GM18502 (cell line): ENCODE data around the gene CPB2.
A peak's percentile ranks its signal among the peaks of the same experiment; 100 is the strongest.

Experiments used
- ATAC-seq: cut with Tn5 transposase; IDR thresholded peaks from one replicate; pipeline ENCODE4 v1.9.1; 2021; ENCODE audit warnings: mild to moderate bottlenecking; ENCODE audit not compliant: unreplicated experiment, poor library complexity

The CPB2 gene

GRCh38 chr13:46053162-46054012 lies 51.4 kb downstream of the CPB2 start:
- ATAC-seq = no peak

- peak; percentile 99 for ATAC-seq
These were observed 52.3 kb downstream of the CPB2 start, which contains the start of gene ZC3H13 for GRCh38 chr13:46052319-46053161. ZC3H13 (minus strand) TSS chr13:46052746; CDS start chr13:46045507, 7,239 bp downstream.

DNA sequence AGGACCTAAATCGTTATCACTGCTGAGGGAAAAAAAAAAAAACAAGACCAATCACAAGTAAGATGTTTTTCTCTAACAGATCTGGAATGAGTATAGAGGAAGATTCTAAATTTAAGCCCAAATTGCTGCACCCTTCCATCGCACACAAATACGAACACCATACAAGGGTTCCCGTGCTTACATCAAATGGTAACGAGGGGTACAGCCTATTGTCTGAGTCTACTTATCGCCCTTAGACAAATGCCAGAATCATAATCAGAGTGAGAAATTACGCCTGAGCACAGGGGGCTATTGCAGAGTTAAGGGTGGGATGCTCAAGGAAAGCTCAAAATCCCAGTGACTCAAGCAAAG lies 52.9 kb downstream of the CPB2 start:
- ATAC-seq = peak; percentile 1

- no peak for ATAC-seq
These were observed 54.1 kb downstream of the CPB2 start for GRCh38 chr13:46050771-46051170.

DNA sequence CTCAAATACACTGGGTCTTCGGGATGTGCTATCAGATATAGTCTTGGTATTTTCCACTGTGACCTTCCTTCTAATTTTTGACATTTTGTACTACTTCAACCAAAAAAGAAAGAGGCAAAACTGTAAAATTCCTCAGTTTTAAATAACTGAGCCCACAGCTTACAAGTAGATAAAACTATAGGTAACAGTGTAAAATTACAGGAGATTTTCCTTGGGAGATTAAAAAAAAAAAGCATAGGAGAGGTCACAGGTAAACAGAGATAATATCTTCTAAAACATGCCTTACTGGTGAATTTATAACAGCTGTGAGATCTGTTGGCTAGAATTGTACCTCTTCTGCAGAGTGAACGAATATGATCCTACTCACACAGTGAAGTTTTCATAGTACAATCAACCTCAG lies 59.4 kb downstream of the CPB2 start:
- no peak for ATAC-seq

GRCh38 chr13:46043647-46044046 lies 61.2 kb downstream of the CPB2 start:
- no peak for ATAC-seq

DNA sequence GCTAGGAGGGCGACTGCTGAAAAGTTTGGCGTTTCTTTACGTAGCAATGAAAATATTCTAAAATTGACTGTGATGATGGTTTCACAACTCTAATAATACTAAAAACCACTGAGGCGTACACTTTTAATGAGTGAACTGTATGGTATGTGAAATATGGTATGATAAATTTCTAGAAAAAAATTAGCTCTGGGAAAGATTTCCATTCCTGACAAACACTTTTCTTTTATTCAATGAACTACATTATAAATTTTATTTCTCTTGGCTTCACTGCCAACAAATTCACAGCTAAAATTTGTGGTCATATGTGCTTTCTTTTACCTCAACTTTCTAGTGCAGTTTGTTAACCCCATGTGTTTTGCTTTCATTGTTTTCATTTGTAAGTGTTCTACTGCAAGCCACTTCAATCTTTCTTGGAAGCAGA lies 63.4 kb downstream of the CPB2 start:
- no peak for ATAC-seq

DNA sequence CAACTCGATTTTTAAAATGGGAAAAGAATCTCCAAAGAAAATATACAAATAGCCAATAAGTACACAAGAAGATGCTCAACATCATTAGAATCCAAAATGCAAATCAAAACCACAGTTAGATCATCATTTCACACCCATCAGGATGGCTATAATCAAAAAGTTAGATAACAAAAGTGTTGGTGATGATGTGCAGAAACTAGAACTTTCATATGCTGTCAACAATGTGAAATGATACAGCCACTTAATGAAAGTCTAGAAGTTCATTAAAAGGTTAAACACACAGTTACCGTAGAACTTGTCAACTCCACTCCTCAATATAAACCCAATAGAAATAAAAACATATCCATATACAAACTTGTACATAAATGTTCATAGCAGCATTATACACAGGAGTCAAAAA lies 64.1 kb downstream of the CPB2 start:
- no peak for ATAC-seq

- no peak for ATAC-seq
These were observed 65.2 kb downstream of the CPB2 start for GRCh38 chr13:46039411-46040182.

DNA sequence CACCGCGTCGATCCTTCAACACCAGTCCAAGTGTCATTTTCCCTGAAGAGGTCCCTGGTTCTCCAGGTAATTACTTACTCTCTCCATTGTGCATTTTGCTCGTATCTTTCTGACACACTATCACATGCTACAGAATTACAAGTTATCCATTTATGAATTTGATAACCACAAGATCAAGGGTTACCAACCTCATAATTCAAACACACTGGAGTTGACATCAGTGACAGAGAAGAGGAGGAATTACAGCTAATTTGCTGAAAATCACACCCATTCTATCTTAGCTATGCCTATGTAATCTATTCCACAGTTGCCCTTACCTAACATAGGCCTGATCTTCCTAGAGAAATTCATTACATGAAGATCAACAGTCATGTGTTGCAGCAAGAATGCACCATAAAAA lies 66.5 kb downstream of the CPB2 start:
- ATAC-seq = no peak

DNA sequence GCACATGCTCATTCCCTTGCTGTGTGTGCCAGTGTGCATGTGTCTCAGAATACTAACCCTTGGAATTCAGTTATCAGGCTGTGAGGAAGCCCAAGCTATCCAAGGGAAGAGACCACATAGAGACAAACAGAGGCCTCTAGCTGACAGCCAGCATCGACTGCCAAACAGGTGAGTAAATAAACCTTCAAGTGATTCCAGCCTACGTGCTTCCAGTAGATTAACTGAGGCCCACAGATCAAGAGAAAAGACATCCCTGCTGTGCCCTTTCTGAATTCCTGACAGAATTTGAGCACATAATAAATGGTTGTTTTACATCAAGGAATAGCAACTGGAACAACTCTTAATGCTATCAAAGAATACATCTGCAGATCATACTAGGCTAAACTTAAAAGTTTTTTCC lies 69.8 kb downstream of the CPB2 start:
- ATAC-seq = no peak

- ATAC-seq = no peak
These were observed 72.5 kb downstream of the CPB2 start for GRCh38 chr13:46032341-46032740.

DNA sequence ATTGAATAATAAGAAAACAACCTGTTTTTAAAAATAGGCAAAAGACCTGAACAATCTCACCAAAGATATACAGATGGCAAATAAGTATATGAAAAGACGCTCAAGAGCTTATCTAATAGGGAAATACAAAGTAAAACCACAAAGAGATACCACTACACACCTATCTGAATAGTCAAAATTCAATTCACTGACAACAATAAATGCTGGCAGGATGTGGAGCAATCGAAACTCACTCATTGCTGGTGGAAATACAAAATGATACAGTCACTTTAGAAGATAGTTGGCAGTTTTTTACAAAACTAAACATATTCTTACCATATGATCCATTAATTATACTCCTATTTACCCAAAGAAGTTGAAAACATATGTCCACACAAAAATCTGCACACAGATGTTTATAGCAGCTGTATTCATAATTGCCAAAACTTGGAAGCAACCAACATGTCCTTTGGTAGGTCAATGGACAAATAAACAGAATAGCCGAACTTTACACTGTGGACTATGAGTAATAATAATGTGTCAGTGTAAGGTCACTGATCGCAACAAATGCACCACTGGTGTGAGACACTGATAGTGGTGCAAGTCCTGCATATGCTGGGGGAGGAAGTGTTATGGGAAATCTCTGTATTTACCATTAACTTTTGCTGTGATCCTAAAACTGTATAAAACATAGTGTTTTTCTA lies 73.1 kb downstream of the CPB2 start:
- ATAC-seq = no peak

GRCh38 chr13:46025157-46025556 lies 79.7 kb downstream of the CPB2 start:
- ATAC-seq = no peak

- ATAC-seq = no peak
These were observed 82.4 kb downstream of the CPB2 start for GRCh38 chr13:46022481-46022880.

DNA sequence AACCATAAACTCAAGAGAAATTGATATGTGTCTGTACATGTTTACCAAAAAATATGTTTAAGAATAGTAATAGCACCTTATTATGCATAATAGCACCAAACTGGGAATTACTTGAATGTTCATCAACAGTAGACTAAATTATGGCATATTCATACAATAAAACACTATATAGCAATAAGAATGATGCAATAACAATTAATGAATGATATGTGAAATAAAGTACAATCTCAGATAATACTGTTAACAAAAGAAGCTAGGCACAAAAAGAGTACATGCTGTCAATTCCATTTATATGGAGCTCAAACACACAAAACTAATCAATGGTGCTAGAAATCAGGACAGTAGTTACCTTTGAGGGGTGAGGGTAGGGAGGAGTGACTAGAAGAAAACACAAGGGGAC lies 88.6 kb downstream of the CPB2 start:
- no peak for ATAC-seq

GRCh38 chr13:46015366-46015765 lies 89.5 kb downstream of the CPB2 start:
- ATAC-seq = no peak

DNA sequence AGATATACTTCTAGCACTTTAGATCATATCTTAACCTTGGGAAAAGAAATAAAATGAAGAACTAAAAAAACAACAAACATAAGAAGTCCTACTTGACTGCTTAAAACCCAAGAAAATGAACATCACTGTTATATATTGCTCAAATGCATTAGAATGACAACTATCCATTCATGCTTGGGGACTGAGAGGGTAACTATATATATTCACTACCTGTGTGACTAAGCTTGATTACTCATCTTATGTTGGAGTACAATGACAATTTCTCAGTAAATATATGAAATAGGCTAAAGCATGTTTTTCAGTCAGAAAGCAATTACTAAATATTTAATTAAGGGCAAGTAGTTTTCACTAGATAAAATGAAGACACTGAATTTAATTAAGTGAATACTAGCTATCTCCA lies 92.4 kb downstream of the CPB2 start:
- no peak for ATAC-seq

- no peak for ATAC-seq
These were observed 94.7 kb downstream of the CPB2 start for GRCh38 chr13:46010148-46010547.

DNA sequence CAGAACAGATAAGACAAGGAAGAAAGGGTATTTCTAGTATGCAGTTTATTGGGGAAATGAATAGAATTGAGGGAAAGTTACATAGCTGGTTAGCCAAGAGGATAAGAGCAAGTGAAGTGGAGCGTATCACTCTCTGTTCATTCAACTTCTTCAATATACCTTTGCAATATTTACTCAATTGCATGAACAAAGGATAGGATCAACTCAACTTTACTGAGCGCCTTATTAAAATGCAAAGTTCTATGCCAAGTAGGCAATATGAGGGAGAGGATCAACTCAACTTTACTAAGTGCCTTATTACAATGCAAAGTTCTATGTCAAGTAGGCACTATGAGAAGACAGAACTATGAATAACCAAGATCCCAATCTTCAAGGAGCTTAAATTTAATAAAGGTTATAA lies 96.2 kb downstream of the CPB2 start:
- no peak for ATAC-seq
